ENCODE measurements around the gene RUBCNL. TPM values are rescaled to one million over a fixed set of nuclear protein-coding genes. Genes with fewer than 3 reads are reported as not detected.

Gene RUBCNL
- total and polyA plus RNA-seq, 2 of the 4 experiments (the other 2 are of a cell fraction), result 0.03 TPM; not detected in 1

DNA sequence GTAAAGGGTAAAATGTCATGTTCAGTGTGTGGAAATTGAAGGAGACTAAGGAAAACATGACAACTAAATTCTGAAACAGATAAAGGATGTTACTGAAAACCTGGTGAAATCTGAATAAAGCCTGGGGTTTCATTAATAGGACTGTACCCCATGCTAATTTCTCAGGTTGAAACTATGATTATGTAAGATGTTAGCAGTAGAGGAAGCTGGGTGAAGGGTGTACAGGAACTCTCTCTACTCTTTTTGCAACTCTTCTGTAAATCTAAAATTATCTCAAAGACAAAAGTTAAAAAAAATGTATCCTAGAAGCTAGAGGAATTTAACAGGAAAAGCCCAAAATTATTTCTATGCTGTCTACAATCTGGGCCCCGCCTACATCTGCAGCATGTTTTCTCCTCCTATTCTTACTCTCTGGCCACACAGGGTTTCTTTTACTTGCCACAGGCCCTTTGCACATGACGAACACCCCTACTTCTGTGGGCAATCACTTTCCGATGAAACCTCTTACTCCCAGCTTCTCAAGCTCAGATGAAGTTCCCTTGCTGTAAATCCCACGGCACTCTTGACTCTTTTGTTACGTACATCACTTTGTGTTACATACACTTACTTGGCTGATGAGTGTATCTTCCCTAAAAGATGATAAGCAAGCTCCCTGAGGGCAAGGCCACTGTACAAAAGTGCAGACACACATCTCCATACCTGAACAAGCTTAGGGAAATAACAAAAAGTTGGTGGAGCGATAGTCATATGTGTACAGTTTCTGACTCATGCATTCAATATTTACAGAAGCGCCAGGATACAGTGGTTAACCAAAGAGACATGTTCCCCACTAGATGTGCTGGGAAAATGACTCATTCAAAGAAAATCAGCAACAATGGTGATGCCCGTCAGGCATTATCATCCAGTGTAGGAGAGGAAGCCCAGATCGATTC is 32.6 kb downstream of the RUBCNL start:
- Histone ChIP-seq H3K14ac (replicated peaks; ENCODE audit: low read depth, low read length) (no peak overlapping the region), H4K91ac (ENCODE audit: insufficient read depth, low read depth, low read length) (no peak overlapping the region), H2BK15ac (ENCODE audit: low read depth, low read length) (no peak overlapping the region), H2AK5ac (ENCODE audit: low read depth, low read length) (no peak overlapping the region), H4K8ac (ENCODE audit: low read depth in 2 of 2, low read length in 2 of 2) (no peak overlapping the region), H2BK20ac (ENCODE audit: low read depth, low read length) (peak overlapping the region; percentile 40; the same call in 1 of the 2 replicates), H3K18ac (ENCODE audit: low read depth, low read length) (no peak overlapping the region; the same call in 1 of the 2 replicates), H4K20me1 (ENCODE audit: insufficient read depth, low read length) (peaks cover 4% of the 10 kb centered on the region; the same call in 1 of the 2 replicates), H3K4me3 (ENCODE audit: insufficient read depth, low read depth, low read length) (no peak overlapping the region), H3K27ac (ENCODE audit: insufficient read depth, low read length) (no peak overlapping the region; the same call in 1 of the 2 replicates), H2BK5ac (ENCODE audit: low read depth, low read length, poor library complexity, severe bottlenecking) (peak overlapping the region; percentile 30), H2AFZ (replicated peaks; ENCODE audit: low read length, poor library complexity) (no peak overlapping the region), H3K56ac (ENCODE audit: extremely low read depth, insufficient read depth, low read length) (no peak overlapping the region), H4K5ac (ENCODE audit: low read depth, low read length) (no peak overlapping the region), H3K4ac (ENCODE audit: low read depth, low read length) (peak overlapping the region; percentile 27; the same call in 1 of the 2 replicates), H2BK120ac (ENCODE audit: low read depth, low read length) (no peak overlapping the region), H3K9me1 (ENCODE audit: insufficient read depth, low read length) (no peaks in the 10 kb centered on the region; the same call in 1 of the 2 replicates), H3K79me1 (ENCODE audit: low read depth in 1 of 2, low read length in 2 of 2) (no peaks in the 10 kb centered on the region), H3K27me3 (ENCODE audit: control insufficient read depth, insufficient read depth, low read length) (peaks cover 1% of the 10 kb centered on the region; the same call in 1 of the 2 replicates), H3K4me1 (ENCODE audit: control insufficient read depth, insufficient read depth, low read length) (no peaks in the 10 kb centered on the region; the same call in 1 of the 2 replicates), H3K36me3 (ENCODE audit: control insufficient read depth, insufficient read depth, low read length) (no peaks in the 10 kb centered on the region), H3K4me2 (ENCODE audit: low read depth, low read length) (no peak overlapping the region), H2AK9ac (replicated peaks; ENCODE audit: low read depth, low read length, poor library complexity) (no peak overlapping the region), H3K9ac (ENCODE audit: low read depth, low read length) (no peak overlapping the region), H3K9me3 (ENCODE audit: control insufficient read depth, insufficient read depth, low read length) (peaks cover 5% of the 10 kb centered on the region; the same call in 1 of the 2 replicates), H3K23ac (ENCODE audit: low read depth, low read length) (no peak overlapping the region)
- intact Hi-C loops (cut with micrococcal nuclease) (no loop called here), dilution Hi-C loops (cut with HindIII; ENCODE audit: low sequenced_read_pairs, unreplicated experiment) (no loop called here), in situ Hi-C loops (cut with MboI; ENCODE audit: low sequenced_read_pairs) (no loop called here)
- peak; percentile 88 for ATAC-seq (ENCODE audit: low read depth)
- ChIA-PET POLR2A (ENCODE audit: unreplicated experiment) (no interaction called here), CTCF (no interaction called here)
- 83% methylated on average over 3 of the region's 9 CpGs; no CpG with 5 or more reads in 1 of the 2 experiments for WGBS, 2 experiments (ENCODE audit: extremely low coverage in 2 of 2, insufficient read length in 1 of 2)
- no TSS peak for BruUV-seq (replicated peaks)
- DNase-seq, result peak; percentile 88
- no peak for TF ChIP-seq MAFK (IDR thresholded peaks at IDR 0.05; ENCODE audit: low read depth, low read length)
- TF ChIP-seq MXI1 (IDR thresholded peaks at IDR 0.05; ENCODE audit: borderline replicate concordance, low read depth, low read length), result no peak
- TF ChIP-seq NFE2L2 (IDR thresholded peaks at IDR 0.05; ENCODE audit: low read depth, low read length), result no peak
- TF ChIP-seq RFX5 (IDR thresholded peaks at IDR 0.05; ENCODE audit: low read depth, low read length), result no peak
- TF ChIP-seq BHLHE40 (IDR thresholded peaks at IDR 0.05; ENCODE audit: low read depth, low read length), result 0 out of 2 replicates have a peak, but pooled peaks have one; percentile 21
- TF ChIP-seq FOS (IDR thresholded peaks at IDR 0.05; ENCODE audit: low read depth, low read length), result peak; percentile 87

All from IMR-90 (cell line).